Measurements from ENCODE around the gene TCP11L1.
A peak's percentile ranks its signal among the peaks of the same experiment; 100 is the strongest.

The TCP11L1 gene

DNA sequence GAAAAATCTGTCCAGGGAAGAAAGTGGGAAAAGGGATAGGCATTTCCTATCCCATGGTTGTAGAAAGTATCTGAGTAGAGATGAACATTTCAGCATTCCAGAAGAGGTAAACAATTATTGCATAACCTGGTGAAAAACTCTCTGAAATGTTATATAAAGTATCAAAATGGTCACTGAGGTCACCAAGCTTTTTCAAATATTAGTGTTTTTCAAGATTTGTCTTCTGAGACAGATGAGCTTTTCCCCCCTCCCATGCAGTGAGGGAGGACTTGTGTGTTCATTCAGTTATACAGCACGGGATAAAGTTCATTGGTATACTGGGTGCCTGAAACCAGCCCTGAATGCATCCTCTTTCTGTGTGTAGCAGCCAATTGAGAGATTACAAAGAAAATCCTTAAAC is 25.6 kb upstream of the TCP11L1 start:
- no peaks in the 10 kb centered on the region for H3K27me3 ChIP-seq (ENCODE audit: insufficient read depth, poor library complexity, severe bottlenecking)
- TF ChIP-seq, protein P1, sequence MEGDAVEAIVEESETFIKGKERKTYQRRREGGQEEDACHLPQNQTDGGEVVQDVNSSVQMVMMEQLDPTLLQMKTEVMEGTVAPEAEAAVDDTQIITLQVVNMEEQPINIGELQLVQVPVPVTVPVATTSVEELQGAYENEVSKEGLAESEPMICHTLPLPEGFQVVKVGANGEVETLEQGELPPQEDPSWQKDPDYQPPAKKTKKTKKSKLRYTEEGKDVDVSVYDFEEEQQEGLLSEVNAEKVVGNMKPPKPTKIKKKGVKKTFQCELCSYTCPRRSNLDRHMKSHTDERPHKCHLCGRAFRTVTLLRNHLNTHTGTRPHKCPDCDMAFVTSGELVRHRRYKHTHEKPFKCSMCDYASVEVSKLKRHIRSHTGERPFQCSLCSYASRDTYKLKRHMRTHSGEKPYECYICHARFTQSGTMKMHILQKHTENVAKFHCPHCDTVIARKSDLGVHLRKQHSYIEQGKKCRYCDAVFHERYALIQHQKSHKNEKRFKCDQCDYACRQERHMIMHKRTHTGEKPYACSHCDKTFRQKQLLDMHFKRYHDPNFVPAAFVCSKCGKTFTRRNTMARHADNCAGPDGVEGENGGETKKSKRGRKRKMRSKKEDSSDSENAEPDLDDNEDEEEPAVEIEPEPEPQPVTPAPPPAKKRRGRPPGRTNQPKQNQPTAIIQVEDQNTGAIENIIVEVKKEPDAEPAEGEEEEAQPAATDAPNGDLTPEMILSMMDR (IDR thresholded peaks at IDR 0.05; ENCODE audit: poor library complexity, severe bottlenecking): no peak
- H3K36me3 ChIP-seq (ENCODE audit: low read depth): no peaks in the 10 kb centered on the region
- no peak overlapping the region for H3K4me3 ChIP-seq (ENCODE audit: severe bottlenecking)
- peaks cover 20% of the 10 kb centered on the region for H3K4me1 ChIP-seq (ENCODE audit: insufficient read depth, poor library complexity, severe bottlenecking)
- ATAC-seq (ENCODE audit: low read depth): no peak
- DNase-seq (ENCODE audit: low spot score): no peak
- peak overlapping the region; percentile 90 for H3K27ac ChIP-seq (ENCODE audit: poor library complexity, severe bottlenecking)
- H3K9me3 ChIP-seq (ENCODE audit: severe bottlenecking): no peaks in the 10 kb centered on the region

GRCh38 chr11:33015621-33016551 is 23.5 kb upstream of the TCP11L1 start, which contains the start of gene DEPDC7:
TSS of gene DEPDC7 (plus strand) at chr11:33015878. CDS start at chr11:33015956, 78 bp downstream.
- DNase-seq (ENCODE audit: low spot score): peak; percentile 87
- H3K36me3 ChIP-seq (ENCODE audit: low read depth): no peaks in the 10 kb centered on the region
- ATAC-seq (ENCODE audit: low read depth): peak; percentile 70
- peaks cover 19% of the 10 kb centered on the region for H3K4me1 ChIP-seq (ENCODE audit: insufficient read depth, poor library complexity, severe bottlenecking)
- H3K27me3 ChIP-seq (ENCODE audit: insufficient read depth, poor library complexity, severe bottlenecking): no peaks in the 10 kb centered on the region
- H3K4me3 ChIP-seq (ENCODE audit: severe bottlenecking): peak within 1 kb of the TSS; percentile 56
- H3K27ac ChIP-seq (ENCODE audit: poor library complexity, severe bottlenecking): peak within 1 kb of the TSS; percentile 69
- TF ChIP-seq, protein P1 (IDR thresholded peaks at IDR 0.05; ENCODE audit: poor library complexity, severe bottlenecking): no peak
- no peaks in the 10 kb centered on the region for H3K9me3 ChIP-seq (ENCODE audit: severe bottlenecking)

DNA sequence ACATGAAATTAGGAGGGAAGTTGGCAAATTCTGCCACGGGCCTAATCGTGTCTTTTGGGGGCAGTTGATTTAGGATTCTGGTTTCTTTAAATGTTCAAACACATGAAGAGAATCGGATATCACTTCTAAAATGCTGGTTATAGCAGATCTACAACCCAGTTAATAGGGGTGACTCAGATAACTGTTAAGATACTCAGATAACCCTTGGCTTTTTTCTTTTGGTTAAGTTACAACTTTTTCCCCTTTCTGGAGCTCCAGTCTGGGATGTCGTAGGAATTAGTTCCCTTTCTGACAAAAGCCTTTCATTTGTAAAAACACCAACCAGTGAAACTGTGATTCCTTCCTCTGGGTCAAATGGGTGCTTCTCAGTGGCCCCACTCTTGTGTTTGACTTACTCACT is 22.7 kb upstream of the TCP11L1 start:
- H3K27ac ChIP-seq (ENCODE audit: poor library complexity, severe bottlenecking): peak overlapping the region; percentile 69

DNA sequence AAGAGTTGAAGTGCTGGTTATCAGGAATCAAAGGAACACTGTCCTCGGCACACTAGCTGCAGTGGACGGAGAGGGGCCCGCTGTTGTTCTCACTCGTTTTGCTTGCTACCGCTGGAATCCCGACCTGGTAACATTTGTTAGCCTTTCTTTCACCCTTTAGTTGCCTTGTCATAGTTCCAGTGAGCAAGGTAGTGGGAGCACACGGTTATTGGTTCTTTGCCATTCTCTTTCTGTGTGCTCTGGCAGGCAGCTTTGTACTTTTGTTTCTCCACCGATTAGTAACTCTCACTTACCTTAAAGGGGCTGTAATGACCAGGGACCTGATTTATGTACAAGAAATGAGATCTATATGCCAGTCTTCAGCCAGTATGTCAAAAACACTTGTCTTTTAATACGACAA is 21.9 kb upstream of the TCP11L1 start:
- H3K4me1 ChIP-seq (ENCODE audit: insufficient read depth, poor library complexity, severe bottlenecking): peaks cover 4% of the 10 kb centered on the region
- peak overlapping the region; percentile 69 for H3K27ac ChIP-seq (ENCODE audit: poor library complexity, severe bottlenecking)
- ATAC-seq (ENCODE audit: low read depth) (peak; percentile 21; the same call in 2 of the 3 replicates), DNase-seq (ENCODE audit: low spot score) (no peak)
- no peaks in the 10 kb centered on the region for H3K9me3 ChIP-seq (ENCODE audit: severe bottlenecking)
- TF ChIP-seq, protein P1 (IDR thresholded peaks at IDR 0.05; ENCODE audit: poor library complexity, severe bottlenecking): no peak
- peak overlapping the region; percentile 56 for H3K4me3 ChIP-seq (ENCODE audit: severe bottlenecking)
- no peaks in the 10 kb centered on the region for H3K36me3 ChIP-seq (ENCODE audit: low read depth)
- H3K27me3 ChIP-seq (ENCODE audit: insufficient read depth, poor library complexity, severe bottlenecking): no peaks in the 10 kb centered on the region

More for the DNA sequence above, 22.7 kb upstream of the TCP11L1 start:
- Histone ChIP-seq H3K4me3 (ENCODE audit: severe bottlenecking) (peak overlapping the region; percentile 56), H3K9me3 (ENCODE audit: severe bottlenecking) (no peaks in the 10 kb centered on the region), H3K27me3 (ENCODE audit: insufficient read depth, poor library complexity, severe bottlenecking) (no peaks in the 10 kb centered on the region), H3K36me3 (ENCODE audit: low read depth) (no peaks in the 10 kb centered on the region), H3K4me1 (ENCODE audit: insufficient read depth, poor library complexity, severe bottlenecking) (peaks cover 12% of the 10 kb centered on the region)
- DNase-seq (ENCODE audit: low spot score) (no peak), ATAC-seq (ENCODE audit: low read depth) (no peak)
- TF ChIP-seq, protein P1 (IDR thresholded peaks at IDR 0.05; ENCODE audit: poor library complexity, severe bottlenecking): no peak

Measured in RWPE2 (cell line).